Activated T-helper 9 cell treated with anti-CD3 and anti-CD28 coated beads, Interleukin-2, amount 50 U/mL, for 16 hours (primary cell): ENCODE measurements around the gene CLSTN3.

Experiments used
- DNase-seq: peaks from one replicate; pipeline ENCODE4 v3.0.0-alpha.2; 2020; ENCODE audit warnings: low read depth

CLSTN3 gene

GRCh38 chr12:7189398-7190267 lies 59.5 kb downstream of the CLSTN3 start, which contains the start of gene PEX5:
Gene PEX5, plus strand, starts transcription at chr12:7189686. Its CDS starts 692 bp downstream, at chr12:7190378.
- peak; percentile 76 for DNase-seq

- no peak for DNase-seq
These were observed 60.3 kb downstream of the CLSTN3 start for GRCh38 chr12:7190268-7191055.

DNA sequence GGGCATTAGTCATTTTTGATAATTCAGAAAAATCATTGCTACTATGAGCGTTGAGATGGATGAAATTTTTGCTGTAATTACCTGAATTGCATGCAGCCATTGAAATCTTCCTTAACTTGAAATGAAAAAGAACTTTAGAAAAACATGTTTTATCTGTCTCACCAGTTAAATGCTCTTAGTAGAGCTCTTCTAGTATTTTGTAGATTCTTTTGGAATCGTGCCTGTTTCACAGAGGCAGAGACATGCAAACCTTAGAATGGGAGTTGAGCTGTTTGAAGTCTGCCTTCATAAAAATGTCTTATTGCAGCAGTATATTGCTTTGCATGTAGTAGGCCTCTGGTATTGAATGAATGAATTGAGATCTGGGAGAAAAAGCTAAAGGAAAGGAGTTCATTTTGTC lies 63.5 kb downstream of the CLSTN3 start:
- DNase-seq = no peak

GRCh38 chr12:7197841-7198240 lies 67.7 kb downstream of the CLSTN3 start:
- DNase-seq = no peak

DNA sequence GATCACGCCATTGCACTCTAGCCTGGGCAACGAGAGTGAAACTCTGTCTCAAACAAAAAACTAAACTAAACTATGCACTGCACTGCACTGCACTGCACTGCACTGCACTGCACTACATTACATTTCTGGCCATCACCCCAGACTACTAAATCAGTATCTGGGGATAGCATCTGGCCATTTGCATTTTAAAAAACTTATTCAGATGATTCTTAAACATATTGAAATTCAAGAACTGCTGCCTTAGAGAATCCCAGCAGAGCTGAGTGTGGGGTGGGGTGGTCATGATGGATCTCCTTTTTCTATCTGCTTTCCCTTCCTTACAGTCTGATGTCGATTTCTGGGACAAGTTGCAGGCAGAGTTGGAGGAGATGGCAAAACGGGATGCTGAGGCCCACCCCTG lies 72.9 kb downstream of the CLSTN3 start:
- DNase-seq = no peak

DNA sequence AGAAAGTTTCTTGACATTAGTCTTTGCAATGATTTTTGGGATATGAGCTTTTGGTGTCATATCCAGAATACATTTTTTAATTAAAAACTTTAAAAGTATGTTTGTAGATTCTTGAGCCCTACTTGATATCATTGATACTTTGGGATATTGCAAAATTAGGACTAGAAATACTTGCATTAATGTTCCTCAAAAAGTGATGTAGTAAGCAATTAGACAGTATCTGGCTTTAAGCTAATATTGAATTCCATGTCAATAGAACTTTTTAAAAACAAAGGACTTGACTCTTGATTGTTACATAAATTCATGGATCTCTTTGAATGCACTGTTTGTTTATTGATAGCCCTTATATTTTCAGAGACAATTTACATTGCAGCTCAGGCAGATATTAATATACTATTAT lies 74.9 kb downstream of the CLSTN3 start:
- no peak for DNase-seq

GRCh38 chr12:7206691-7207090 lies 76.5 kb downstream of the CLSTN3 start:
- no peak for DNase-seq

GRCh38 chr12:7207866-7208625 lies 77.9 kb downstream of the CLSTN3 start:
- DNase-seq = no peak
